B cell (primary cell): Measurements from ENCODE around the gene SNF8. TPM values are rescaled to one million over a fixed set of nuclear protein-coding genes. Genes with fewer than 3 reads are reported as not detected.

Source experiments
- polyA plus RNA-seq: library from polyadenylated mRNA; depleted of rRNA; stranded (reverse); fragments of >200 nt; gene quantifications from 2 replicates; pipeline ENCODE4 v1.2.3, GENCODE V29; 2012
- small RNA-seq: library from RNA; depleted of rRNA; stranded (forward); fragments of <200 nt; gene quantifications from one replicate; pipeline ENCODE3, GENCODE V24; 2012; ENCODE audit warnings: low replicate concordance, low read depth; ENCODE audit not compliant: insufficient read length
- total RNA-seq, 2 donors: library from RNA; stranded (reverse); fragments of 120-200 nt in 1 of 2; gene quantifications; 1 replicate in 1 of 2; 2 replicates in 1 of 2; pipeline versions ENCODE4 v1.2.3 to v1.2.4, GENCODE V29; 2013 to 2022

The SNF8 gene
- total and polyA plus RNA-seq, 2 donors (not counting 1 experiment from before 2014, with no cell fraction given): 77.5 to 94.6 TPM

Small RNA genes within 50 kb of the gene (small RNA-seq; reads per million reads assigned to genes)
- gene AC068531.1 (not detected), gene RF00263 (0.57 reads per million), gene RF01210 (not detected), gene RNU1-42P (1.7 reads per million)

Other genes starting within 250 kb of the SNF8 start
- not detected in 2 replicates for gene PRAC1, start 222.3 kb downstream of the SNF8 start, total RNA-seq
- gene PRAC1, start 222.3 kb downstream of the SNF8 start, polyA plus RNA-seq: not detected in 2 replicates
- not detected in 2 replicates for gene PRAC2, start 221.7 kb downstream of the SNF8 start, total RNA-seq
- not detected in 2 replicates for gene PRAC2, start 221.7 kb downstream of the SNF8 start, polyA plus RNA-seq
- not detected in 2 replicates for gene HOXB13, start 216.1 kb downstream of the SNF8 start, total RNA-seq
- gene HOXB13, start 216.1 kb downstream of the SNF8 start, polyA plus RNA-seq: not detected in 2 replicates
- gene TTLL6, start 127.6 kb downstream of the SNF8 start, total RNA-seq: not detected in 2 replicates
- not detected in 2 replicates for gene TTLL6, start 127.6 kb downstream of the SNF8 start, polyA plus RNA-seq
- 139 and 148 TPM in 2 replicates for gene CALCOCO2, start 113.8 kb downstream of the SNF8 start, total RNA-seq
- 49.6 and 50.1 TPM in 2 replicates for gene CALCOCO2, start 113.8 kb downstream of the SNF8 start, polyA plus RNA-seq
- 39.8 and 40.8 TPM in 2 replicates for gene ATP5MC1, start 52.1 kb downstream of the SNF8 start, total RNA-seq
- 104 and 209 TPM in 2 replicates for gene ATP5MC1, start 52.1 kb downstream of the SNF8 start, polyA plus RNA-seq
- gene UBE2Z, start 36.4 kb downstream of the SNF8 start, total RNA-seq: 121 and 122 TPM in 2 replicates
- 56.2 and 87.1 TPM in 2 replicates for gene UBE2Z, start 36.4 kb downstream of the SNF8 start, polyA plus RNA-seq
- not detected in 2 replicates for gene GIP, start 23.8 kb upstream of the SNF8 start, total RNA-seq
- gene GIP, start 23.8 kb upstream of the SNF8 start, polyA plus RNA-seq: not detected in 2 replicates
- gene IGF2BP1, start 52.5 kb upstream of the SNF8 start, total RNA-seq: 0.27 TPM in 1 of 2 replicates, not detected in the other
- gene IGF2BP1, start 52.5 kb upstream of the SNF8 start, polyA plus RNA-seq: not detected in 2 replicates
- gene B4GALNT2, start 187.9 kb upstream of the SNF8 start, total RNA-seq: 0.12 TPM in 2 replicates
- not detected in 2 replicates for gene B4GALNT2, start 187.9 kb upstream of the SNF8 start, polyA plus RNA-seq